K562 treated with DMSO at 1 percent for 12 hours (cell line): Measurements from ENCODE around the gene MTTP. TPM values are rescaled to one million over a fixed set of nuclear protein-coding genes. Genes with fewer than 3 reads are reported as not detected.

Experiments
- total RNA-seq: library from RNA; unstranded; fragments of 300-600 nt; gene quantifications from 2 replicates; pipeline ENCODE4 v1.2.3, GENCODE V29; 2022; ENCODE audit not compliant: insufficient read depth

The MTTP gene
- not detected in 2 replicates for total RNA-seq

GRCh38 chr4:99574530-99575324 is at the start of gene MTTP:
Gene MTTP (plus strand): TSS chr4:99574824. CDS start chr4:99574910, 86 bp downstream.

GRCh38 chr4:99563310-99564186 is 11.1 kb upstream of the MTTP start, which contains the start of gene TRMT10A:
Gene TRMT10A (minus strand): TSS chr4:99564039. CDS start chr4:99559338, 4,701 bp downstream.

GRCh38 chr4:99657798-99658197 is 83.2 kb downstream of the MTTP start, which contains the start of gene C4orf54:
Gene C4orf54 (minus strand): TSS chr4:99657828. CDS start chr4:99654648, 3,180 bp downstream.

Other genes with a start within 250 kb of the MTTP start
- gene ADH1C, start 222.1 kb upstream of the MTTP start, total RNA-seq: not detected in 2 replicates
- not detected in 2 replicates for gene ADH7, start 139.5 kb upstream of the MTTP start, total RNA-seq
- not detected in 2 replicates for gene C4orf17, start 63.8 kb upstream of the MTTP start, total RNA-seq
- 1.9 and 5.0 TPM in 2 replicates for gene TRMT10A, start 10.8 kb upstream of the MTTP start, total RNA-seq
- gene C4orf54, start 83.0 kb downstream of the MTTP start, total RNA-seq: not detected in 2 replicates
- 2.5 and 6.9 TPM in 2 replicates for gene DAPP1, start 242.0 kb downstream of the MTTP start, total RNA-seq